Measurements from ENCODE around the gene HHIPL1. TPM values are rescaled to one million over a fixed set of nuclear protein-coding genes. Genes with fewer than 3 reads are reported as not detected.

The HHIPL1 gene
- total and polyA plus RNA-seq, 2 of the 8 experiments (the other 6 are each of a cell fraction or from before 2014, with no cell fraction given): 1.5 to 2.6 TPM

GRCh38 chr14:99632410-99633035 is 12.4 kb upstream of the HHIPL1 start:
- H3K27me3 ChIP-seq (replicated peaks in 1 of 4; ENCODE audit: control insufficient read depth in 3 of 4, extremely low read depth in 1 of 4, insufficient read depth in 3 of 4, low read length in 3 of 4): no peaks in the 10 kb centered on the region; a peak in 1 of 7 replicates
- H3K23ac ChIP-seq (ENCODE audit: insufficient read length): no peak overlapping the region
- no peak overlapping the region for H3K4ac ChIP-seq (replicated peaks; ENCODE audit: insufficient read length, low read depth, low read length)
- 85% methylated on average over 9 of the region's 9 CpGs; no CpG with 5 or more reads in 1 of the 2 experiments for WGBS, 2 experiments (ENCODE audit: extremely low coverage in 1 of 2, insufficient coverage in 1 of 2, insufficient read length in 1 of 2, insufficient replicate concordance in 2 of 2, low coverage in 1 of 2, low lambda C conversion rate in 2 of 2, missing lambda C conversion rate in 1 of 2)
- H4K20me1 ChIP-seq (replicated peaks in 1 of 2; ENCODE audit: control insufficient read depth in 1 of 2, insufficient read depth in 2 of 2, low read length in 2 of 2): no peaks in the 10 kb centered on the region
- H3K56ac ChIP-seq (replicated peaks; ENCODE audit: insufficient read length, low read depth, low read length): no peak overlapping the region
- no peak overlapping the region; the same call in 1 of the 2 replicates for H3K18ac ChIP-seq (ENCODE audit: extremely low read depth, low read length)
- no peaks in the 10 kb centered on the region; a peak in 3 of 7 replicates for H3K4me1 ChIP-seq (replicated peaks in 1 of 4; ENCODE audit: control insufficient read depth in 3 of 4, insufficient read depth in 4 of 4, low read length in 3 of 4)
- FAIRE-seq (no peak), DNase-seq (ENCODE audit: low read depth in 1 of 2, low spot score in 2 of 2) (no peak)
- no peak overlapping the region for H3K14ac ChIP-seq (ENCODE audit: insufficient read length)
- H2BK12ac ChIP-seq (ENCODE audit: low read depth, low read length): no peak overlapping the region
- no peak overlapping the region for H4K8ac ChIP-seq (ENCODE audit: extremely low read depth, insufficient read depth, low read length)
- H4K5ac ChIP-seq (ENCODE audit: insufficient read length, low read depth, low read length): no peak overlapping the region
- H3K4me2 ChIP-seq (ENCODE audit: insufficient read depth in 1 of 2, low read depth in 2 of 2, low read length in 2 of 2): no peak overlapping the region
- H3K9me3 ChIP-seq (ENCODE audit: insufficient read depth in 2 of 2, low read depth in 1 of 2, low read length in 1 of 2): no peaks in the 10 kb centered on the region
- no peaks in the 10 kb centered on the region for H3K79me1 ChIP-seq (ENCODE audit: low read depth, low read length)
- H3K27ac ChIP-seq (ENCODE audit: low read depth, low read length): no peak overlapping the region
- ChIA-PET CTCF (ENCODE audit: partially characterized antibody) (interaction anchor here (0.8 to 3.3 kb wide), 12 partner anchors 10 to 182 kb away, joined by 3 to 12 read pairs (median 4); no protein-coding TSS in a partner anchor), POLR2A (ENCODE audit: partially characterized antibody) (interaction anchor here (1.6 kb wide), 1 partner anchor 110 kb away, joined by 3 read pairs; no protein-coding TSS in a partner anchor)
- no peak overlapping the region for H3K4me3 ChIP-seq (ENCODE audit: extremely low read depth in 1 of 4, insufficient read depth in 2 of 4, low read depth in 3 of 4, low read length in 4 of 4)
- no peak overlapping the region for H4K91ac ChIP-seq (replicated peaks; ENCODE audit: insufficient read length, low read length)
- H2BK120ac ChIP-seq (replicated peaks; ENCODE audit: low read depth, low read length): no peak overlapping the region
- H3K23me2 ChIP-seq (ENCODE audit: low read depth, low read length): no peaks in the 10 kb centered on the region
- H3K36me3 ChIP-seq (ENCODE audit: control insufficient read depth in 2 of 4, insufficient read depth in 4 of 4, low read length in 3 of 4): no peaks in the 10 kb centered on the region
- H2AK5ac ChIP-seq (ENCODE audit: low read depth, low read length): no peak overlapping the region
- H2AFZ ChIP-seq (ENCODE audit: low read length): no peak overlapping the region
- H2BK5ac ChIP-seq (ENCODE audit: low read depth, low read length): no peak overlapping the region
- H2BK20ac ChIP-seq (ENCODE audit: low read length): no peak overlapping the region; the same call in 1 of the 2 replicates
- H3K9ac ChIP-seq (replicated peaks in 1 of 4; ENCODE audit: extremely low read depth in 1 of 4, low read depth in 3 of 4, low read length in 3 of 4): no peak overlapping the region
- no peaks in the 10 kb centered on the region for H3K79me2 ChIP-seq (ENCODE audit: control insufficient read depth in 1 of 2, insufficient read depth in 2 of 2, low read length in 2 of 2)
- no peak overlapping the region for H2BK15ac ChIP-seq (ENCODE audit: low read length)
- TF ChIP-seq NANOG (IDR thresholded peaks at IDR 0.05; ENCODE audit: insufficient read depth, low read depth, low read length, poor library complexity, severe bottlenecking) (no peak), SUZ12 (IDR thresholded peaks at IDR 0.05; ENCODE audit: low read length) (no peak), POU5F1 (IDR thresholded peaks at IDR 0.05; ENCODE audit: low read depth, low read length) (no peak), KDM5A (IDR thresholded peaks at IDR 0.05; ENCODE audit: low read length) (no peak), SP2 (IDR thresholded peaks at IDR 0.05; ENCODE audit: low read length) (no peak), TAF1 (IDR thresholded peaks at IDR 0.05; ENCODE audit: low read depth, low read length) (no peak), TEAD4 (IDR thresholded peaks at IDR 0.05; ENCODE audit: low read depth, low read length) (no peak), FOSL1 (IDR thresholded peaks at IDR 0.05; ENCODE audit: insufficient read depth, low read depth, low read length) (no peak), CTBP2 (IDR thresholded peaks at IDR 0.05; ENCODE audit: borderline replicate concordance, insufficient read depth, insufficient read length, low read length) (no peak), SAP30 (IDR thresholded peaks at IDR 0.05; ENCODE audit: insufficient read depth, insufficient replicate concordance, low read length) (no peak), RFX5 (IDR thresholded peaks at IDR 0.05; ENCODE audit: borderline replicate concordance, low read depth, low read length) (no peak)
- TF ChIP-seq, protein P1, sequence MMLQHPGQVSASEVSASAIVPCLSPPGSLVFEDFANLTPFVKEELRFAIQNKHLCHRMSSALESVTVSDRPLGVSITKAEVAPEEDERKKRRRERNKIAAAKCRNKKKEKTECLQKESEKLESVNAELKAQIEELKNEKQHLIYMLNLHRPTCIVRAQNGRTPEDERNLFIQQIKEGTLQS (IDR thresholded peaks at IDR 0.05; ENCODE audit: insufficient read depth, low read depth, low read length): no peak

All from H1 (cell line).